Kidney tubule cell (primary cell): ENCODE results near the gene DNAH8.
"Not testable (repeated sequence)": the region's sequence is repeated elsewhere in the genome, so short reads cannot be mapped to it uniquely, and the experiment has no call there.

Experiments
- DNase-seq: peaks from one replicate; pipeline ENCODE4 v3.0.0-alpha.2; 2018; ENCODE audit warnings: low spot score

DNAH8 gene

GRCh38 chr6:38715016-38715689 lies at the start of gene DNAH8:
TSS of gene DNAH8 (plus strand) at chr6:38715311. CDS start at chr6:38722810, 7,499 bp downstream.
- DNase-seq: no peak

- peak; percentile 58 for DNase-seq
These were observed 43.1 kb upstream of the DNAH8 start for GRCh38 chr6:38671885-38672467.

GRCh38 chr6:38673397-38674165 lies 41.5 kb upstream of the DNAH8 start:
- no peak for DNase-seq

GRCh38 chr6:38676236-38676973 lies 38.7 kb upstream of the DNAH8 start:
- no peak for DNase-seq

GRCh38 chr6:38676974-38677544 lies 38.1 kb upstream of the DNAH8 start:
- no peak for DNase-seq

- DNase-seq: no peak
These were observed 36.8 kb upstream of the DNAH8 start for GRCh38 chr6:38678178-38678760.

- DNase-seq: no peak
These were observed 35.4 kb upstream of the DNAH8 start for GRCh38 chr6:38679668-38680067.

GRCh38 chr6:38681850-38682249 lies 33.3 kb upstream of the DNAH8 start:
- no peak for DNase-seq

- no peak for DNase-seq
These were observed 30.9 kb upstream of the DNAH8 start for GRCh38 chr6:38684237-38684636.

GRCh38 chr6:38684904-38685303 lies 30.2 kb upstream of the DNAH8 start:
- DNase-seq: no peak

GRCh38 chr6:38686270-38687042 lies 28.7 kb upstream of the DNAH8 start:
- DNase-seq: no peak

GRCh38 chr6:38687043-38687353 lies 28.1 kb upstream of the DNAH8 start:
- DNase-seq: no peak

GRCh38 chr6:38687549-38687948 lies 27.6 kb upstream of the DNAH8 start:
- no peak for DNase-seq

- no peak for DNase-seq
These were observed 26.5 kb upstream of the DNAH8 start for GRCh38 chr6:38688579-38689087.

GRCh38 chr6:38695227-38695900 lies 19.7 kb upstream of the DNAH8 start:
- DNase-seq: no peak

- DNase-seq: no peak
These were observed 19.2 kb upstream of the DNAH8 start for GRCh38 chr6:38695933-38696332.

GRCh38 chr6:38696345-38696744 lies 18.8 kb upstream of the DNAH8 start:
- no peak for DNase-seq

GRCh38 chr6:38697846-38698245 lies 17.3 kb upstream of the DNAH8 start:
- DNase-seq: no peak

GRCh38 chr6:38699702-38700101 lies 15.4 kb upstream of the DNAH8 start:
- DNase-seq: not testable (repeated sequence)

- DNase-seq: no peak
These were observed 13.6 kb upstream of the DNAH8 start for GRCh38 chr6:38701551-38701950.
